HG03460 (cell line): ENCODE measurements around the gene IGF2BP2.
"Not testable (repeated sequence)": the region's sequence is repeated elsewhere in the genome, so short reads cannot be mapped to it uniquely, and the experiment has no call there.

ENCODE experiments used
- ATAC-seq: cut with Tn5 transposase; IDR thresholded peaks from one replicate; pipeline ENCODE4 v1.9.1; 2021; ENCODE audit not compliant: unreplicated experiment

Gene IGF2BP2

GRCh38 chr3:185716436-185717108 lies 108.3 kb downstream of the IGF2BP2 start:
- no peak for ATAC-seq

GRCh38 chr3:185715091-185715490 lies 109.8 kb downstream of the IGF2BP2 start:
- no peak for ATAC-seq

- ATAC-seq = no peak
These were observed 110.8 kb downstream of the IGF2BP2 start for GRCh38 chr3:185714085-185714484.

- no peak for ATAC-seq
These were observed 111.8 kb downstream of the IGF2BP2 start for GRCh38 chr3:185713015-185713414.

- no peak for ATAC-seq
These were observed 112.5 kb downstream of the IGF2BP2 start for GRCh38 chr3:185712337-185712736.

- no peak for ATAC-seq
These were observed 113.5 kb downstream of the IGF2BP2 start for GRCh38 chr3:185711255-185711870.

- no peak for ATAC-seq
These were observed 115.4 kb downstream of the IGF2BP2 start for GRCh38 chr3:185709251-185709955.

- ATAC-seq = no peak
These were observed 116.5 kb downstream of the IGF2BP2 start for GRCh38 chr3:185708392-185708791.

- no peak for ATAC-seq
These were observed 119.3 kb downstream of the IGF2BP2 start for GRCh38 chr3:185705498-185705897.

GRCh38 chr3:185702262-185703225 lies 122.3 kb downstream of the IGF2BP2 start:
- ATAC-seq = no peak

GRCh38 chr3:185701611-185702261 lies 123.1 kb downstream of the IGF2BP2 start:
- no peak for ATAC-seq

- no peak for ATAC-seq
These were observed 124.9 kb downstream of the IGF2BP2 start for GRCh38 chr3:185699927-185700326.

- not testable (repeated sequence) for ATAC-seq
These were observed 127.6 kb downstream of the IGF2BP2 start for GRCh38 chr3:185697228-185697627.

- no peak for ATAC-seq
These were observed 128.8 kb downstream of the IGF2BP2 start for GRCh38 chr3:185696039-185696438.

GRCh38 chr3:185693985-185694653 lies 130.7 kb downstream of the IGF2BP2 start:
- ATAC-seq = no peak

- no peak for ATAC-seq
These were observed 133.2 kb downstream of the IGF2BP2 start for GRCh38 chr3:185691622-185692021.

- no peak for ATAC-seq
These were observed 137.5 kb downstream of the IGF2BP2 start for GRCh38 chr3:185687271-185687878.

- no peak for ATAC-seq
These were observed 139.4 kb downstream of the IGF2BP2 start for GRCh38 chr3:185685231-185686035.

- no peak for ATAC-seq
These were observed 144.6 kb downstream of the IGF2BP2 start for GRCh38 chr3:185680231-185680630.
